K562 (cell line): ENCODE measurements around the gene LPGAT1. TPM values are rescaled to one million over a fixed set of nuclear protein-coding genes. Genes with fewer than 3 reads are reported as not detected.

ENCODE experiments used
- ATAC-seq: fragments of 200-7000 bp; cut with Tn5 transposase; 3 replicates; pipeline ENCODE4 v1.9.1; 2020; ENCODE audit warnings: moderate library complexity
- BruUV-seq: library from RNA; stranded (reverse); fragments of 400-500 nt; replicated peaks from 2 replicates; lab custom pipeline; 2021; lab: Mats Ljungman, UMichigan
- CTCF ChIA-PET: fragments of 300-600 bp; formaldehyde crosslinking; extraction: SDS; loops from one replicate; lab custom pipeline; 2021; ENCODE audit warnings: low intra/inter-chr PET ratio; lab: Yijun Ruan, JAX
- POLR2A ChIA-PET: fragments of 300-600, 350-650 bp; sonication (Branson Sonifier 250); formaldehyde crosslinking; extraction: SDS; loops from one replicate; lab custom pipeline; 2021; ENCODE audit warnings: antibody characterized with exemption, inconsistent platforms; lab: Yijun Ruan, JAX
- DNase-seq, 4 experiments: peaks; one replicate each; pipeline versions ENCODE4 v3.0.0 to v3.0.0-alpha.2; 2011 to 2018; ENCODE audit warnings: low spot score in 3 of 4, mixed read lengths in 3 of 4; ENCODE audit errors: extremely low read depth in 1 of 4
- FAIRE-seq: peaks from 2 replicates; lab custom pipeline; 2011; peaks lifted over from hg19 to GRCh38; lab: Jason Lieb, UNC
- H2AFZ ChIP-seq: 2 replicates; pipeline ENCODE4 v1.6.0; 2011; ENCODE audit warnings: low read depth, low read length, control low read depth, inconsistent platforms
- H3K27ac ChIP-seq: fragments of 200-600 bp; 3 replicates; pipeline ENCODE4 v1.8.0; 2011; ENCODE audit warnings: low read depth, mild to moderate bottlenecking, control low read depth, inconsistent platforms, low read length, moderate library complexity, mixed read lengths; ENCODE audit errors: extremely low read depth
- H3K27me3 ChIP-seq, 2 experiments: fragments of 300-600 bp in 1 of 2; 2 replicates in 1 of 2; 3 replicates in 1 of 2; pipeline versions ENCODE4 v1.6.0 to v1.8.0; 2011; ENCODE audit warnings: inconsistent platforms in 2 of 2, low read length in 2 of 2, mild to moderate bottlenecking in 1 of 2, mixed read lengths in 1 of 2, moderate library complexity in 1 of 2; ENCODE audit not compliant: control insufficient read depth in 2 of 2, insufficient read depth in 2 of 2
- H3K36me3 ChIP-seq: fragments of 300-600 bp; 3 replicates; pipeline ENCODE4 v1.8.0; 2011; ENCODE audit warnings: mild to moderate bottlenecking, low read length, inconsistent platforms; ENCODE audit not compliant: control insufficient read depth, insufficient read depth
- H3K4me1 ChIP-seq, 2 experiments: fragments of 200-600 bp in 1 of 2; replicated peaks in 1 of 2; 2 replicates in 1 of 2; 3 replicates in 1 of 2; pipeline versions ENCODE4 v1.5.1 to v1.8.0; 2011; ENCODE audit warnings: inconsistent platforms in 2 of 2, low read length in 2 of 2, mild to moderate bottlenecking in 1 of 2, mixed read lengths in 1 of 2, moderate library complexity in 1 of 2; ENCODE audit not compliant: control insufficient read depth in 2 of 2, insufficient read depth in 2 of 2
- H3K4me2 ChIP-seq: 2 replicates; pipeline ENCODE4 v1.6.1; 2011; ENCODE audit warnings: low read length, control low read depth, inconsistent platforms, mixed read lengths; ENCODE audit not compliant: insufficient read depth
- H3K4me3 ChIP-seq: fragments of 200-600 bp; sonication (generic), shearing (Covaris generic); 2 replicates; pipeline ENCODE4 v1.5.1; 2016; ENCODE audit warnings: control low read depth, inconsistent platforms
- H3K79me2 ChIP-seq: fragments of 200-600 bp; 3 replicates; pipeline ENCODE4 v1.8.0; 2011; ENCODE audit warnings: low read length, inconsistent platforms; ENCODE audit not compliant: control insufficient read depth, insufficient read depth
- H3K9ac ChIP-seq, 2 experiments: 2 replicates each; pipeline versions ENCODE4 v1.6.0 to v1.6.1; 2011; ENCODE audit warnings: low read depth in 2 of 2, low read length in 2 of 2, control low read depth in 1 of 2, inconsistent platforms in 1 of 2, mild to moderate bottlenecking in 1 of 2, mixed read lengths in 1 of 2; ENCODE audit not compliant: insufficient read depth in 1 of 2
- H3K9me1 ChIP-seq: one replicate; pipeline ENCODE4 v1.6.0; 2011; ENCODE audit warnings: inconsistent platforms, mild to moderate bottlenecking, low read length, moderate library complexity; ENCODE audit not compliant: control insufficient read depth, insufficient read depth
- H3K9me3 ChIP-seq: replicated peaks from 2 replicates; pipeline ENCODE4 v1.5.1; 2011; ENCODE audit warnings: low read depth, low read length, inconsistent platforms; ENCODE audit not compliant: control insufficient read depth, insufficient read depth
- H4K20me1 ChIP-seq: replicated peaks from 2 replicates; pipeline ENCODE4 v1.6.1; 2011; ENCODE audit warnings: low read length, inconsistent platforms, mixed read lengths; ENCODE audit not compliant: control insufficient read depth, insufficient read depth
- ELF2 ChIP-seq: fragments of 250-450 bp; sonication (Bioruptor Pico); IDR thresholded peaks from 2 replicates; pipeline ENCODE4 v1.5.0; 2021; ENCODE audit warnings: mild to moderate bottlenecking
- EP300 ChIP-seq: IDR thresholded peaks from 2 replicates; pipeline ENCODE4 v1.6.1; 2012; ENCODE audit warnings: low read length, improper control_type of control experiment
- ESRRA ChIP-seq: fragments of 450-650 bp; IDR thresholded peaks from 2 replicates; pipeline ENCODE4 v1.6.1; 2014; ENCODE audit warnings: low read depth, mild to moderate bottlenecking, moderate library complexity, borderline replicate concordance
- HNRNPLL ChIP-seq: fragments of 200-400 bp; formaldehyde crosslinking; IDR thresholded peaks from 2 replicates; pipeline ENCODE4 v1.6.1; 2017; ENCODE audit warnings: low read length, low read depth, mild to moderate bottlenecking; ENCODE audit not compliant: poor library complexity, severe bottlenecking
- KAT8 ChIP-seq: fragments of 450-650 bp; IDR thresholded peaks from 2 replicates; pipeline ENCODE4 v1.6.1; 2016; ENCODE audit warnings: low read depth, mild to moderate bottlenecking
- LEF1 ChIP-seq: fragments of 450-650 bp; IDR thresholded peaks from 2 replicates; pipeline ENCODE4 v1.6.1; 2016; ENCODE audit warnings: mild to moderate bottlenecking
- MBD1 ChIP-seq: fragments of 250-450 bp; sonication (Bioruptor Pico); IDR thresholded peaks from 2 replicates; pipeline ENCODE4 v1.8.0; 2022; ENCODE audit warnings: inconsistent platforms
- MITF ChIP-seq: IDR thresholded peaks from 2 replicates; pipeline ENCODE4 v1.6.1; 2014; ENCODE audit warnings: antibody characterized with exemption
- NR2F6 ChIP-seq: fragments of 450-650 bp; formaldehyde crosslinking; IDR thresholded peaks from 2 replicates; pipeline ENCODE4 v1.4.0; 2020; ENCODE audit warnings: mild to moderate bottlenecking
- PKNOX1 ChIP-seq: fragments of 450-650 bp; IDR thresholded peaks from 2 replicates; pipeline ENCODE4 v1.6.1; 2016
- POLR2A ChIP-seq: fragments of 450-650 bp; conservative IDR thresholded peaks from 2 replicates; pipeline ENCODE4 v1.6.1; 2016
- SAFB ChIP-seq: fragments of 200-400 bp; formaldehyde crosslinking; IDR thresholded peaks from 2 replicates; pipeline ENCODE4 v1.6.1; 2017; ENCODE audit warnings: low read depth, low read length, borderline replicate concordance
- TGIF2 ChIP-seq: sonication (generic); formaldehyde crosslinking; IDR thresholded peaks from 2 replicates; pipeline ENCODE4 v1.8.1; 2022; ENCODE audit warnings: mild to moderate bottlenecking, missing genetic modification reagents, moderate library complexity
- ZBTB7A ChIP-seq: IDR thresholded peaks from 2 replicates; pipeline ENCODE4 v1.6.1; 2011; ENCODE audit warnings: low read depth, mild to moderate bottlenecking, low read length, moderate library complexity, borderline replicate concordance; ENCODE audit not compliant: control insufficient read depth
- ZFP30 ChIP-seq: fragments of 250-450 bp; sonication (Bioruptor Pico); IDR thresholded peaks from 2 replicates; pipeline ENCODE4 v1.8.0; 2022; ENCODE audit warnings: moderate library complexity, mild to moderate bottlenecking, inconsistent platforms, borderline replicate concordance
- ZFPM2 ChIP-seq: fragments of 250-450 bp; sonication (Bioruptor Pico); IDR thresholded peaks from 2 replicates; pipeline ENCODE4 v1.5.1; 2022; ENCODE audit warnings: mild to moderate bottlenecking
- ZNF507 ChIP-seq: conservative IDR thresholded peaks from 2 replicates; pipeline ENCODE4 v1.6.1; 2017; ENCODE audit warnings: missing genetic modification characterization, missing compliant biosample characterization
- ZNF699 ChIP-seq: fragments of 250-450 bp; sonication (Bioruptor Pico); IDR thresholded peaks from 2 replicates; pipeline ENCODE4 v1.8.0; 2021; ENCODE audit warnings: mild to moderate bottlenecking, moderate library complexity; ENCODE audit not compliant: insufficient replicate concordance
- ZNF778 ChIP-seq: fragments of 450-650 bp; formaldehyde crosslinking; IDR thresholded peaks from 2 replicates; pipeline ENCODE4 v1.4.0; 2020; ENCODE audit warnings: mild to moderate bottlenecking, moderate library complexity
- WGBS: fragments of 100-300 bp; shearing (Covaris generic); methylation state at CpG from one replicate; pipeline ENCODE4 v1.1.6; 2016; ENCODE audit warnings: low coverage, mixed read lengths; ENCODE audit not compliant: insufficient coverage; ENCODE audit errors: missing lambda C conversion rate; 5-methylcytosine and 5-hydroxymethylcytosine counted together
- in situ Hi-C: fragments of 300-500 bp; cut with MboI; formaldehyde crosslinking; loops from 4 replicates; pipeline ENCODE4 v1.15.0; 2018; ENCODE audit warnings: inconsistent platforms, mixed read lengths
- intact Hi-C: fragments of 100-400 bp; cut with micrococcal nuclease; formaldehyde crosslinking; loops from 2 replicates; pipeline ENCODE4 v1.14.2; 2022
- polyA plus RNA-seq, 8 experiments: library from polyadenylated mRNA; depleted of rRNA in 4 of 8; stranded (reverse) in 5 of 8; unstranded in 3 of 8; fragments of >200 nt; fragmentation: Nextera tagmentation in 2 of 8; fragmentation: Illumina TruSeq in 1 of 8; extraction: Ambion mirVana in 2 of 8; extraction: Trizol in 1 of 8; gene quantifications; 2 replicates each; pipeline versions ENCODE4 v1.2.1 to v1.2.3, GENCODE V29; 2011 to 2014; ENCODE audit warnings: inconsistent platforms in 1 of 8, missing spikeins in 1 of 8
- total RNA-seq, 7 experiments: library from RNA; depleted of rRNA in 6 of 7; stranded (reverse); fragments of >200 nt in 6 of 7; fragmentation: Illumina TruSeq in 2 of 7; extraction: Trizol in 2 of 7; gene quantifications; 2 replicates each; pipeline versions ENCODE4 v1.2.1 to v1.2.3, GENCODE V29; 2011 to 2021; ENCODE audit warnings: low replicate concordance in 1 of 7

Gene LPGAT1
- total and polyA plus RNA-seq, 9 of the 15 experiments (the other 6 are each of a cell fraction or from before 2014, with no cell fraction given), result 5.7 to 31.4 (median 16.3) TPM

GRCh38 chr1:211825980-211826379, 4.6 kb downstream of the LPGAT1 start:
- H3K4me1 ChIP-seq, result peaks cover 7 to 18% of the 10 kb centered on the region in 2 experiments; a peak in 3 of 5 replicates
- no peak overlapping the region for H3K4me2 ChIP-seq
- H3K27ac ChIP-seq, result no peak overlapping the region
- H3K9me3 ChIP-seq, result no peaks in the 10 kb centered on the region
- no peak overlapping the region for H3K4me3 ChIP-seq
- H3K27me3 ChIP-seq, result no peaks in the 10 kb centered on the region
- no peak for FAIRE-seq
- ChIA-PET POLR2A (interaction anchor here (0.6 to 3.4 kb wide), 5 partner anchors 11 to 205 kb away, joined by 3 to 17 read pairs (median 4); no protein-coding TSS in a partner anchor), CTCF (no interaction called here)
- intact Hi-C loops (no loop called here), in situ Hi-C loops (no loop called here)
- ATAC-seq, result no peak
- H4K20me1 ChIP-seq, result no peaks in the 10 kb centered on the region
- no TSS peak for BruUV-seq
- no peak overlapping the region for H2AFZ ChIP-seq
- TF ChIP-seq TGIF2 (no peak), ZFPM2 (CRISPR knock-in tag) (no peak), NR2F6 (CRISPR knock-in tag) (no peak), ZBTB7A (no peak), ZFP30 (no peak), HNRNPLL (no peak), SAFB (no peak), ZNF699 (CRISPR knock-in tag) (no peak), EP300 (no peak), ZNF507 (tag) (no peak), ZNF778 (CRISPR knock-in tag) (no peak), POLR2A (no peak), KAT8 (no peak), ELF2 (CRISPR knock-in tag) (no peak), MBD1 (CRISPR knock-in tag) (no peak), PKNOX1 (no peak), MITF (no peak), ESRRA (no peak), LEF1 (no peak)
- TF ChIP-seq, all 486 proteins: peak for 0
- DNase-seq, result no peak
- Histone ChIP-seq H3K9me1 (no peaks in the 10 kb centered on the region), H3K79me2 (peaks cover 7% of the 10 kb centered on the region; the same call in 1 of the 3 replicates), H3K9ac (no peak overlapping the region), H3K36me3 (no peaks in the 10 kb centered on the region; the same call in 2 of the 3 replicates)
- 55% methylated on average over 1 of the region's 1 CpG for WGBS
